GM18502 (cell line): ENCODE measurements around the gene KLHDC3.
"Not testable (repeated sequence)": the region's sequence is repeated elsewhere in the genome, so short reads cannot be mapped to it uniquely, and the experiment has no call there.

Source experiments
- ATAC-seq: cut with Tn5 transposase; IDR thresholded peaks from one replicate; pipeline ENCODE4 v1.9.1; 2021; ENCODE audit warnings: mild to moderate bottlenecking; ENCODE audit not compliant: unreplicated experiment, poor library complexity

KLHDC3 gene

GRCh38 chr6:42987533-42988451, 26.3 kb upstream of the KLHDC3 start:
- ATAC-seq: no peak

GRCh38 chr6:42988486-42989020, 25.5 kb upstream of the KLHDC3 start:
- no peak for ATAC-seq

GRCh38 chr6:42989923-42990322, 24.1 kb upstream of the KLHDC3 start:
- ATAC-seq: no peak

DNA sequence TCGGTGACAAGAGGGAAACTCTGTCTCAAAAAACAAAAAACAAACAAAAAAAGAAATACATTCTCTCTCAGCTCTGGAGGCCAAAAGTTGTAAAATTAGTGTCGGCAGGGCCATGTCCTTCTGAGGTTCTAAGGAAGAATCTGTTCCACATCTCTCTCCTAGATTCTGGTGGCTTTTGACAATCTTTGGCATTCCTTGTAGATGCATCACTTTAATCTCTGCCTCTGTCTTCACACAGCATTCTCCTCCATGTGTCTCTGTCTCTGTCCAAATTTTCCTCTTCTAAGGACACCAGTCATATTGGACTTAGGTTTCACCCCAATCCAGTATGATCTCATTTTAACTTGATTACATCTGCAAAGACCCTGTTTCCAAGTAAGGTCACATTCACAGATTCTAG, 20.6 kb upstream of the KLHDC3 start:
- ATAC-seq: no peak

DNA sequence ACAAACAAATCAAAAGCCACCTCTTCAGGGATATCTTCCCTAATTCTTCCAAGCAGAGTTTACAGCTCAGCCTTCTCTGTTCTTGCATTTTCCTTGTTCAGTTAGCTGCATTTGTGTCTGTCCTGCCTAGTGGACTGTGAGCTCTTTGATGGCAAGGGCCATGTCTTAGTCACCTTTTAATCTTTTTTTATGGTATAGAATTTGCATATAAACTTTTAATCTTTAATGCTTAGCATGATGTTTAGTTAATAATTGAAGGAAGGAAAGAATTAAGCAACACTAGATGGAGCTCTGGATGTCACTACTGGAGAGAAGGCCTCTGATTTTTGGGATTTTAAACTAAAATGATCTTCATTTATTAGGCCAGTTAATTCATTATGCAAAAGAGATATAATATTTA, 17.5 kb upstream of the KLHDC3 start:
- no peak for ATAC-seq

DNA sequence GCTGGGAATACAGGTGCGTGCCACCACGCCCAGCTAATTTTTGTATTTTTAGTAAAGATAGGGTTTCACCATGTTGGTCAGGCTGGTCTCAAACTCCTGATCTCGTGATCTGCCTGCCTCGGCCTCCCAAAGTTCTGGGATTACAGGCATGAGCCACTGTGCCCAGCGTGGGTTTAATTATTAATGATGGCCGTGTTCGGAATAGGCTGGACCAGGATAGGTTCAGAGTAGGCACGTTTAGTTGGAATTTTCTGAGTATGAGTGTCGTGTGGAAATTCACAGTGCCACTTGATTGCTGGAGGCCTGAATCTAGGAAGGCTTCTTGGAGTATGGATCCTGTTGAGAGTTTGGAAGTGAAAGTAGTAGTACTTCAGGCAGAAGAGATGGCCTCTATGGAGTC, 15.8 kb upstream of the KLHDC3 start:
- not testable (repeated sequence) for ATAC-seq

DNA sequence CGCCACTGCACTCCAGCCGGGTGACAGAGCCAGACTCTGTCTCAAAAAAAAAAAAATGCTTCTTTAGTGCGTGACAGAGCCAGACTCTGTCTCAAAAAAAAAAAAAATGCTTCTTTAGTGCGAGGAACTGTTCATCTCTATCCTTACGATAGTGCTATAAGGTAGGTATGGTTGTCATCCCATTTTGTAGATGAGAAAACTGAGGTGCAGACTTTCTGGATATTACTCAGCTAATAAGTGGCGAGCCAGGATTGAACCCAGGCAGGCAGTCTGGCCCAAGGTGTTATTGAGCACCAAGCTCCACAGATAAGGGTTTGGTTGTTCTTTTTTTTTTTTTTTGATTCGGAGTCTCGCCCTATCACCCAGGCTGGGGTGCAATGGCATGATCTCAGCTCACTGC, 12.2 kb upstream of the KLHDC3 start:
- ATAC-seq: no peak

- ATAC-seq: no peak
Measured at GRCh38 chr6:43005844-43006243, 8.2 kb upstream of the KLHDC3 start.

DNA sequence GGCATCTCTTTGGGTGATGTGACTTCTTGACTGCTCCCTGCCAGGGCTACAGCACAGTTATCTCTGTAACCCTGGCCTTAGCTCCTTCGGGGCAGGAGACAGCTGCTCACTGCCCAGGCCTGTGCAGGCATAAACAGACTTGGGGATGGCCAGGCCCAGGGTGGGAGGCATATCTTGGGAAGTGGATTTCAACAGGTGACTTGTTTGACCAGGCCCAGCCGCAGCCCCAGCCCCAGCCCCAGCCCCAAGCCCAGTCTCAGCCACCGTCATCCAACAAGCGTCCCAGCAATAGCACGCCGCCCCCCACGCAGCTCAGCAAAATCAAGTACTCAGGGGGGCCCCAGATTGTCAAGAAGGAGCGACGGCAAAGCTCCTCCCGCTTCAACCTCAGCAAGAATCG, 7.8 kb upstream of the KLHDC3 start:
- ATAC-seq: no peak

- ATAC-seq: no peak
Measured at GRCh38 chr6:43007126-43007525, 6.9 kb upstream of the KLHDC3 start.

DNA sequence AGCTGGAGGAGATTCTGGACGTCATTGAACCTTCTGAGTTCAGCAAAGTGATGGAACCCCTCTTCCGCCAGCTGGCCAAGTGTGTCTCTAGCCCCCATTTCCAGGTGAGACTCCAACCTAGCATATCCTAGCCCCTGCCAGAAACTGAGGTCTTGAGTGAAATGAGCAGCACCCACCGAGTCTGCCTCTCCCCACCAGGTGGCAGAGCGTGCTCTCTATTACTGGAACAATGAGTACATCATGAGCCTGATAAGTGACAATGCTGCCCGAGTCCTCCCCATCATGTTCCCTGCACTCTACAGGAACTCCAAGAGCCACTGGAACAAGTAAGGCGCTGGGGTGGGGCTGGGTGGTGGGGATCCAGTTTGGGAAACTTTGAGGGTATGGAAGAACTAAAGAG, 4.9 kb upstream of the KLHDC3 start:
- no peak for ATAC-seq

DNA sequence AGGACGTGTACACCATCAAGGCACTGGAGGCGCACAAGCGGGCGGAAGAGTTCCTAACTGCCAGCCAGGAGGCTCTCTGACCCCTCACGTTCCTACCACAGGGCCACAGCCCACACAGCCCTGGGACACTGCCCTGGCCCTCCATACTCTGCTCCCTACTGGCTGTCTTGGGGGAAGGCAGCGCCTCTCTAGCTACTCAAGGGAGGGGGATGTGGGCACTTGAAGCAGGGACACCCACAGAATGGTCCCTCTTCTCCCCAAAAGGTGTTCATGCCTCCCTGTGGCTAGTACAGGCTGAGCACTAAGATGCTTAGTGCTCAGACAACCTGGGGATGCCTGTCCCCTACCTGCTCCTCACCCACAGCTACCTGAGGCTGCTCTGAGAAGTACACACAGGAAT, 2.8 kb upstream of the KLHDC3 start:
- no peak for ATAC-seq

DNA sequence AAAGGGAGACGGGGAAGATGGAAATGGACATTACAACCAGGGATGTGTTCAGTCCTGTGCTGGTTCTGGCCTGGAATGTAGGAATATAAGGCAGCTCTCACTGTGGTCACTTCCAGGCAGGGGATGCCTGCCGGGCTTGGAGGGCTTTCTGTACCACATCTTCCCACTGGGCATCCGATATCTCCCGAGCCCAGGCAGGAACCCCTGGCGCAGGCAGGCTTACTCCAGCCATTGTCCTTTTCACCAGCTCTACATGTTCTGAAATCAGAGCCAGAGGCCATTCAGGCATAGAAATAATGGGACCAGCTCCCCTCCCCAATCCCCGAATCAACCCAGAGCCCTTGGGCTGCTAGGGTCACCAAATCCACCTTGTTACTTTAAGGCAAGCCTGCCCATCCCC, 1.7 kb upstream of the KLHDC3 start:
- no peak for ATAC-seq

GRCh38 chr6:43013097-43013842, 779 bp upstream of the KLHDC3 start:
- ATAC-seq: no peak

DNA sequence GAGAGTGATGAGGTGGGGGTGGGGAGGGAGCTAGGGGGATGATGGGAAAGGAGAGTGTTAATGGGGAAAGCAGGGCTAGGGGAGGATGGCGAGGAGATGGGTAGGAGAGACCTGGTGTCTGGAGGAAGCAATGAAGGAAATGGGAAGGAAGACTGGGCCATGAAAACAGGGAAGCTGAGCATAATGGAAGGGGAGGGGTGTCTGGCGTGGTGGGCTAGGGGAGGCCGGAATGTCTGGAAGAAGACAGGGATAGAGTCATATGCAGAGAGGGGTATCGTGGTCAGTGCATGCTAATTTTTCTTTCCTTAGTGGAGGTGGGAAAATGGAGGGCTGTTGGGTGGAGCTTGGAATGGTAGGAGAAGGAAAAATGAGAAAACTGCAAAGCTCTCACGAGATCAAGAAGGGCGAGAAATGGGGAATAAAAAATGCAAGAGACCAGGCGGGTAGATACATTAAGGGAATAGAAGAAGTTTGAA, 423 bp downstream of the KLHDC3 start:
- no peak for ATAC-seq

GRCh38 chr6:43016176-43016942, 2.3 kb downstream of the KLHDC3 start:
- ATAC-seq: no peak

DNA sequence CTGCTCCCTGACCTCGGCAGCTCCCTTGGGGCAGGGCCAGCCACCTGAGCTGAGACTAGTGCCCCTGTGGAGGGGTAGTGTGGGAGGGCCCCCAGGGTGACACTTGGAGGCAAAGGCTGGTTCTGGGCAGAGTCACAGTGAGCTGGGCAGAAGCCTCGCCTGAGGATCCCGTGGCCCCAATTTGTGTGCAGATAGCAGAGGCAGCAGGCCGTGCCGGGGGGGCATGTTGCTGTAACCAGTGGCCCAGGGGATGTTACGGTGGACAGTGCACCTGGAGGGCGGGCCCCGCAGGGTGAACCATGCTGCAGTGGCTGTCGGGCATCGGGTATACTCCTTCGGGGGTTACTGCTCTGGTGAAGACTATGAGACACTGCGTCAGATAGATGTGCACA, 2.9 kb downstream of the KLHDC3 start:
- no peak for ATAC-seq

GRCh38 chr6:43019152-43019551, 5.1 kb downstream of the KLHDC3 start:
- ATAC-seq: no peak

- ATAC-seq: no peak
Measured at GRCh38 chr6:43020052-43020705, 6.1 kb downstream of the KLHDC3 start.

DNA sequence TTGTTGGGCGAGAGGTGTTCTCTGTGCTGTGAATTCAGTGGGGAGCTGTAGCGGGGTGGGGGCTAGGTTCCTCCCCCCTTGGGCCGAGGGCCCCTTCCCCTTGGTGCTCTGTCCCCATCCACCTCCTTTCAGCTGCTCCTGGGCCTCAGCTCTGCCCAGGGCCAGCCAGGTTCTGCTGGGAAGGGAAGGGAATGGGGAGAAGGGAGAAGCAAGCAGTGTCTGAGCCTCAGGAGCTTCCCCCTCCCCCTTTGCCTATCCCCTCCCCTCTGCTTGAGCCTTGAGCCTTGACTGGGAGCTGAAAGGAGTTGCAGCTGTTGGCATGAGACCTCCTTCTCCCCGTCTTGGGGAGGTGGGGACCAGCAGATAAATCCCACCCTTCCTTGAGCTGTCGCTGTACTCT, 6.8 kb downstream of the KLHDC3 start:
- ATAC-seq: no peak
